WTC11 (cell line): ENCODE data around the gene RAN. TPM values are rescaled to one million over a fixed set of nuclear protein-coding genes. Genes with fewer than 3 reads are reported as not detected.

Source experiments
- ATAC-seq: fragments of 200-7000 bp; cut with Tn5 transposase; 2 replicates; pipeline ENCODE4 v1.10.0; 2021; ENCODE audit warnings: mild to moderate bottlenecking, moderate library complexity
- CTCF ChIA-PET: fragments of 300-600 bp; sonication (Branson Sonifier 250); formaldehyde crosslinking; loops from one replicate; lab custom pipeline; 2021; ENCODE audit warnings: antibody characterized with exemption; lab: Charles Lee
- POLR2A ChIA-PET: fragments of 350-600 bp; sonication (Branson Sonifier 250); formaldehyde crosslinking; loops from one replicate; lab custom pipeline; 2021; ENCODE audit warnings: antibody characterized with exemption; lab: Charles Lee
- DNase-seq: peaks from one replicate; pipeline ENCODE4 v3.0.0; 2021; ENCODE audit warnings: low spot score
- H3K27ac Mint-ChIP-seq: 2 replicates; pipeline ENCODE4 v1.8.0; 2021; ENCODE audit warnings: mixed read lengths
- H3K27me3 Mint-ChIP-seq: 2 replicates; pipeline ENCODE4 v1.8.0; 2021; ENCODE audit warnings: low read depth, mild to moderate bottlenecking, moderate library complexity, mixed read lengths
- H3K36me3 Mint-ChIP-seq: 2 replicates; pipeline ENCODE4 v1.8.0; 2021; ENCODE audit warnings: mixed read lengths
- H3K4me1 Mint-ChIP-seq: 2 replicates; pipeline ENCODE4 v1.8.0; 2022; ENCODE audit warnings: mixed read lengths
- H3K4me3 Mint-ChIP-seq: 2 replicates; pipeline ENCODE4 v1.8.0; 2021; ENCODE audit warnings: mild to moderate bottlenecking, moderate library complexity, mixed read lengths
- H3K9me3 Mint-ChIP-seq: 2 replicates; pipeline ENCODE4 v1.8.0; 2021; ENCODE audit warnings: mixed read lengths
- AR ChIP-seq: fragments of 250-450 bp; sonication (Bioruptor Pico); IDR thresholded peaks from 2 replicates; pipeline ENCODE4 v1.9.0; 2021; ENCODE audit warnings: mild to moderate bottlenecking
- ATF1 ChIP-seq: sonication (generic); formaldehyde crosslinking; IDR thresholded peaks from 2 replicates; pipeline ENCODE4 v1.8.1; 2023; ENCODE audit warnings: mild to moderate bottlenecking, moderate library complexity, missing genetic modification reagents
- ATF6 ChIP-seq: sonication (generic); formaldehyde crosslinking; IDR thresholded peaks from 2 replicates; pipeline ENCODE4 v1.8.1; 2023; ENCODE audit warnings: mild to moderate bottlenecking, missing genetic modification reagents
- CREM ChIP-seq: sonication (generic); formaldehyde crosslinking; IDR thresholded peaks from 2 replicates; pipeline ENCODE4 v1.8.1; 2022; ENCODE audit warnings: mild to moderate bottlenecking, missing genetic modification reagents, moderate library complexity
- ELF4 ChIP-seq: sonication (generic); formaldehyde crosslinking; IDR thresholded peaks from 2 replicates; pipeline ENCODE4 v1.8.1; 2022; ENCODE audit warnings: low read depth, mild to moderate bottlenecking, moderate library complexity, missing genetic modification reagents
- EMX1 ChIP-seq: fragments of 250-450 bp; sonication (Bioruptor Pico); IDR thresholded peaks from 2 replicates; pipeline ENCODE4 v1.8.0; 2021; ENCODE audit warnings: mild to moderate bottlenecking
- GRHL2 ChIP-seq: fragments of 250-450 bp; sonication (Bioruptor Pico); IDR thresholded peaks from 2 replicates; pipeline ENCODE4 v1.8.0; 2022; ENCODE audit warnings: mild to moderate bottlenecking, moderate library complexity; ENCODE audit not compliant: insufficient replicate concordance, severe bottlenecking
- GTF2I ChIP-seq: fragments of 250-450 bp; sonication (Bioruptor Pico); conservative IDR thresholded peaks from 2 replicates; pipeline ENCODE4 v1.4.0; 2021; ENCODE audit warnings: mild to moderate bottlenecking
- JUN ChIP-seq: sonication (generic); formaldehyde crosslinking; IDR thresholded peaks from 2 replicates; pipeline ENCODE4 v1.8.0; 2023; ENCODE audit warnings: mild to moderate bottlenecking, missing genetic modification reagents
- MXD4 ChIP-seq: fragments of 250-450 bp; sonication (Bioruptor Pico); IDR thresholded peaks from 2 replicates; pipeline ENCODE4 v1.8.0; 2021; ENCODE audit warnings: mild to moderate bottlenecking, moderate library complexity, borderline replicate concordance
- NR3C1 ChIP-seq: sonication (generic); formaldehyde crosslinking; conservative IDR thresholded peaks from 2 replicates; pipeline ENCODE4 v1.8.1; 2023; ENCODE audit warnings: low read depth, mild to moderate bottlenecking, missing genetic modification reagents
- RELA ChIP-seq: sonication (generic); formaldehyde crosslinking; IDR thresholded peaks from 2 replicates; pipeline ENCODE4 v1.8.1; 2022; ENCODE audit warnings: missing genetic modification reagents, mild to moderate bottlenecking, borderline replicate concordance
- USF1 ChIP-seq: sonication (generic); formaldehyde crosslinking; IDR thresholded peaks from 2 replicates; pipeline ENCODE4 v1.8.0; 2022; ENCODE audit warnings: mild to moderate bottlenecking, missing genetic modification reagents
- USF2 ChIP-seq: sonication (generic); formaldehyde crosslinking; IDR thresholded peaks from 2 replicates; pipeline ENCODE4 v1.8.1; 2023; ENCODE audit warnings: mild to moderate bottlenecking, missing genetic modification reagents, moderate library complexity
- ZNF512 ChIP-seq: sonication (generic); formaldehyde crosslinking; IDR thresholded peaks from 2 replicates; pipeline ENCODE4 v1.8.1; 2022; ENCODE audit warnings: missing genetic modification reagents, borderline replicate concordance
- total RNA-seq: library from RNA; stranded (reverse); gene quantifications from 3 replicates; pipeline ENCODE4 v1.2.3, GENCODE V29; 2021
- TF ChIP-seq, protein P1 (sequence below): fragments of 250-450 bp; sonication (Bioruptor Pico); conservative IDR thresholded peaks from 2 replicates; pipeline ENCODE4 v1.9.0; 2021; ENCODE audit warnings: mild to moderate bottlenecking
- TF ChIP-seq, protein P2 (sequence below): sonication (generic); formaldehyde crosslinking; IDR thresholded peaks from 2 replicates; pipeline ENCODE4 v1.8.1; 2022; ENCODE audit warnings: low read depth, mild to moderate bottlenecking, moderate library complexity, missing genetic modification reagents, borderline replicate concordance
- TF ChIP-seq, protein P3 (sequence below): sonication (generic); formaldehyde crosslinking; IDR thresholded peaks from 2 replicates; pipeline ENCODE4 v1.8.0; 2022; ENCODE audit warnings: mild to moderate bottlenecking, missing genetic modification reagents

The RAN gene
- total RNA-seq, 1 experiment from 2014 or later, result 1,745 TPM

GRCh38 chr12:130922511-130922953 is 50.7 kb downstream of the RAN start (continued):
- TF ChIP-seq AR (CRISPR knock-in tag) (no peak), ATF1 (CRISPR knock-in tag) (no peak), CREM (CRISPR knock-in tag) (no peak)

GRCh38 chr12:130924966-130925665 is 53.2 kb downstream of the RAN start:
- ATAC-seq (no peak), DNase-seq (no peak)
- H3K4me3 Mint-ChIP-seq, result no peak overlapping the region
- H3K9me3 Mint-ChIP-seq, result peaks cover 17% of the 10 kb centered on the region
- H3K4me1 Mint-ChIP-seq, result no peaks in the 10 kb centered on the region
- ChIA-PET CTCF (no interaction called here), POLR2A (no interaction called here)
- TF ChIP-seq, protein P1, sequence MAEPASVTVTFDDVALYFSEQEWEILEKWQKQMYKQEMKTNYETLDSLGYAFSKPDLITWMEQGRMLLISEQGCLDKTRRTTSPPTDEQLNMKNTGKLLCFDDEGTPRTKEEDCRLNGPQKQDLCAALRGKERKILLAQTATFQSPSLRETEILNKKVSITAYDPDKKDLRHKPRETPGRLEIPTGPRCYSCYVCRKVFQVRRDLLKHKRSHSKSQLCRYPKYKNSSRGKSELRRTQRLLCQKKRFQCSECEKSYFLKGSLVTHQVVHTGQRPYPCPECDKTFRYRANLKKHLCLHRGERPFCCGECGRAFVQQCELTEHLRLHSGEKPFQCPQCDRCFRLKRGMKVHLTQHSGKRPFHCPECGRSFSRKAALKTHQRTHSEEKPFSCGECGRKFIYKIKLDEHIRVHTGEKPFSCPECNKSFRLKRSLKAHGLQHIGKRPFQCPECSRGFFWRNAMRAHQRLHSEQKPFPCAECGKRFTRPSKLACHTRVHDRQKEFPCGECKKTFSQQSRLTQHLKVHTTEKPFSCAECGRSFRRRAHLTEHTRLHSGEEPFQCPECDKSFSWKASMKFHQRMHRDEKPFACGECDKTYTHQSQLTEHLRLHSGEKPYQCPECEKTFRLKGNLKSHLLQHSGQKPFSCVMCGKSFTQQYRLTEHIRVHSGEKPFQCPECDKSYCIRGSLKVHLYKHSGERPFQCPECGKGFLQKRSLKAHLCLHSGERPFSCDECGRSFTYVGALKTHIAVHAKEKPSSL, result no peak
- TF ChIP-seq, protein P2, sequence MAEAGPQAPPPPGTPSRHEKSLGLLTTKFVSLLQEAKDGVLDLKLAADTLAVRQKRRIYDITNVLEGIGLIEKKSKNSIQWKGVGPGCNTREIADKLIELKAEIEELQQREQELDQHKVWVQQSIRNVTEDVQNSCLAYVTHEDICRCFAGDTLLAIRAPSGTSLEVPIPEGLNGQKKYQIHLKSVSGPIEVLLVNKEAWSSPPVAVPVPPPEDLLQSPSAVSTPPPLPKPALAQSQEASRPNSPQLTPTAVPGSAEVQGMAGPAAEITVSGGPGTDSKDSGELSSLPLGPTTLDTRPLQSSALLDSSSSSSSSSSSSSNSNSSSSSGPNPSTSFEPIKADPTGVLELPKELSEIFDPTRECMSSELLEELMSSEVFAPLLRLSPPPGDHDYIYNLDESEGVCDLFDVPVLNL (CRISPR knock-in tag), result no peak
- TF ChIP-seq ELF4 (CRISPR knock-in tag) (no peak), MXD4 (CRISPR knock-in tag) (no peak), JUN (CRISPR knock-in tag) (no peak), ZNF512 (CRISPR knock-in tag) (no peak), GRHL2 (no peak), ATF6 (CRISPR knock-in tag) (no peak)
- peaks cover 3% of the 10 kb centered on the region for H3K27me3 Mint-ChIP-seq
- H3K36me3 Mint-ChIP-seq, result no peaks in the 10 kb centered on the region
- H3K27ac Mint-ChIP-seq, result no peak overlapping the region

- Mint-ChIP-seq H3K27ac (no peak overlapping the region), H3K4me1 (no peaks in the 10 kb centered on the region), H3K36me3 (no peaks in the 10 kb centered on the region), H3K27me3 (peaks cover 3% of the 10 kb centered on the region), H3K9me3 (peaks cover 14% of the 10 kb centered on the region), H3K4me3 (no peak overlapping the region)
- DNase-seq (no peak), ATAC-seq (no peak)
- ChIA-PET CTCF (no interaction called here), POLR2A (no interaction called here)
- TF ChIP-seq NR3C1 (CRISPR knock-in tag) (no peak), RELA (CRISPR knock-in tag) (no peak), EMX1 (CRISPR knock-in tag) (no peak), USF1 (CRISPR knock-in tag) (no peak), USF2 (CRISPR knock-in tag) (no peak), CREM (CRISPR knock-in tag) (no peak), JUN (CRISPR knock-in tag) (no peak), ELF4 (CRISPR knock-in tag) (no peak), GTF2I (CRISPR knock-in tag) (no peak)
- TF ChIP-seq, protein P3, sequence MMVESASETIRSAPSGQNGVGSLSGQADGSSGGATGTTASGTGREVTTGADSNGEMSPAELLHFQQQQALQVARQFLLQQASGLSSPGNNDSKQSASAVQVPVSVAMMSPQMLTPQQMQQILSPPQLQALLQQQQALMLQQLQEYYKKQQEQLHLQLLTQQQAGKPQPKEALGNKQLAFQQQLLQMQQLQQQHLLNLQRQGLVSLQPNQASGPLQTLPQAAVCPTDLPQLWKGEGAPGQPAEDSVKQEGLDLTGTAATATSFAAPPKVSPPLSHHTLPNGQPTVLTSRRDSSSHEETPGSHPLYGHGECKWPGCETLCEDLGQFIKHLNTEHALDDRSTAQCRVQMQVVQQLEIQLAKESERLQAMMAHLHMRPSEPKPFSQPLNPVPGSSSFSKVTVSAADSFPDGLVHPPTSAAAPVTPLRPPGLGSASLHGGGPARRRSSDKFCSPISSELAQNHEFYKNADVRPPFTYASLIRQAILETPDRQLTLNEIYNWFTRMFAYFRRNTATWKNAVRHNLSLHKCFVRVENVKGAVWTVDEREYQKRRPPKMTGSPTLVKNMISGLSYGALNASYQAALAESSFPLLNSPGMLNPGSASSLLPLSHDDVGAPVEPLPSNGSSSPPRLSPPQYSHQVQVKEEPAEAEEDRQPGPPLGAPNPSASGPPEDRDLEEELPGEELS (CRISPR knock-in tag), result no peak
These were observed 53.8 kb downstream of the RAN start for GRCh38 chr12:130925666-130926015.
